ENCODE measurements around the gene UBA52. TPM values are rescaled to one million over a fixed set of nuclear protein-coding genes. Genes with fewer than 3 reads are reported as not detected.

UBA52 gene
- polyA plus RNA-seq, 3 donors, result 832 to 3,024 (median 896) TPM

GRCh38 chr19:18542941-18543813, 28.5 kb upstream of the UBA52 start, which contains the start of gene FKBP8:
TSS of gene FKBP8 (minus strand) at chr19:18543573. CDS start at chr19:18541970, 1,603 bp downstream.
- Histone ChIP-seq H3K4me1 (ENCODE audit: control insufficient read depth in 1 of 2, insufficient read depth in 2 of 2, low read length in 2 of 2) (peaks cover 21 to 26% of the 10 kb centered on the region in 2 donors), H3K27ac (ENCODE audit: low read depth in 1 of 2, low read length in 2 of 2) (peak within 1 kb of the TSS; percentile 72 to 82), H4K20me1 (ENCODE audit: insufficient read depth, low read length) (no peaks in the 10 kb centered on the region), H2AFZ (ENCODE audit: insufficient read depth, low read depth, low read length, poor library complexity, severe bottlenecking) (peak within 1 kb of the TSS; percentile 72), H3K9me3 (replicated peaks in 1 of 2; ENCODE audit: control insufficient read depth in 1 of 2, insufficient read depth in 1 of 2, low read length in 2 of 2) (no peaks in the 10 kb centered on the region), H3K36me3 (replicated peaks in 1 of 2; ENCODE audit: control insufficient read depth in 1 of 2, insufficient read depth in 2 of 2, low read length in 2 of 2) (peaks cover 23 to 34% of the 10 kb centered on the region in 2 donors), H3K27me3 (ENCODE audit: control insufficient read depth in 2 of 2, insufficient read depth in 2 of 2, low read length in 2 of 2) (no peaks in the 10 kb centered on the region), H3K79me2 (ENCODE audit: insufficient read depth, low read length) (peaks cover 16% of the 10 kb centered on the region), H3K9ac (ENCODE audit: insufficient read depth, low read length, poor library complexity, severe bottlenecking) (peak within 1 kb of the TSS; percentile 65), H3K4me2 (replicated peaks; ENCODE audit: extremely low read depth, low read length, poor library complexity, severe bottlenecking) (peak within 1 kb of the TSS; percentile 77), H3K4me3 (replicated peaks in 1 of 3; ENCODE audit: low read depth in 2 of 3, low read length in 3 of 3) (peak within 1 kb of the TSS; percentile 64 to 80 (median 65))
- TF ChIP-seq CTCF (IDR thresholded peaks at IDR 0.05), result no peak
- DNase-seq, result peak; percentile 84 to 89 (median 88)
- H3K4me3 Mint-ChIP-seq, result peak within 1 kb of the TSS; percentile 91
- H3K9me3 Mint-ChIP-seq, result no peaks in the 10 kb centered on the region
- H3K4me1 Mint-ChIP-seq, result peaks cover 30% of the 10 kb centered on the region
- H3K27me3 Mint-ChIP-seq (ENCODE audit: low read depth in 3 of 3), result peaks cover 0 to 5% (median 0%) of the 10 kb centered on the region in 3 donors
- peak within 1 kb of the TSS; percentile 93 to 98 (median 95) for H3K27ac Mint-ChIP-seq
- 0% methylated on average over 47 of the region's 86 CpGs for WGBS (ENCODE audit: insufficient coverage)
- intact Hi-C loops (cut with micrococcal nuclease), result loop anchor here in 1 of 2 donors (5.0 kb wide), 1 partner anchor 34 kb away; no protein-coding TSS in a partner anchor
- peaks cover 28 to 32% of the 10 kb centered on the region in 2 donors for H3K36me3 Mint-ChIP-seq

- Histone ChIP-seq H4K20me1 (ENCODE audit: insufficient read depth, low read length) (no peaks in the 10 kb centered on the region), H3K9me3 (replicated peaks in 1 of 2; ENCODE audit: control insufficient read depth in 1 of 2, insufficient read depth in 1 of 2, low read length in 2 of 2) (no peaks in the 10 kb centered on the region), H3K4me1 (ENCODE audit: control insufficient read depth in 1 of 2, insufficient read depth in 2 of 2, low read length in 2 of 2) (peaks cover 21 to 26% of the 10 kb centered on the region in 2 donors), H3K36me3 (replicated peaks in 1 of 2; ENCODE audit: control insufficient read depth in 1 of 2, insufficient read depth in 2 of 2, low read length in 2 of 2) (peaks cover 20 to 29% of the 10 kb centered on the region in 2 donors), H3K27ac (ENCODE audit: low read depth in 1 of 2, low read length in 2 of 2) (peak overlapping the region; percentile 72 to 82), H3K9ac (ENCODE audit: insufficient read depth, low read length, poor library complexity, severe bottlenecking) (peak overlapping the region; percentile 38), H3K4me3 (replicated peaks in 1 of 3; ENCODE audit: low read depth in 2 of 3, low read length in 3 of 3) (peak overlapping the region; percentile 55 to 80 (median 64)), H2AFZ (ENCODE audit: insufficient read depth, low read depth, low read length, poor library complexity, severe bottlenecking) (peak overlapping the region; percentile 72), H3K27me3 (ENCODE audit: control insufficient read depth in 2 of 2, insufficient read depth in 2 of 2, low read length in 2 of 2) (no peaks in the 10 kb centered on the region), H3K79me2 (ENCODE audit: insufficient read depth, low read length) (peaks cover 16% of the 10 kb centered on the region), H3K4me2 (replicated peaks; ENCODE audit: extremely low read depth, low read length, poor library complexity, severe bottlenecking) (peak overlapping the region; percentile 77)
- peaks cover 0 to 5% (median 0%) of the 10 kb centered on the region in 3 donors for H3K27me3 Mint-ChIP-seq (ENCODE audit: low read depth in 3 of 3)
- DNase-seq, result peak; percentile 85 to 87 (median 87)
- H3K4me3 Mint-ChIP-seq, result peak overlapping the region; percentile 91
- 0% methylated on average over 4 of the region's 12 CpGs for WGBS (ENCODE audit: insufficient coverage)
- H3K9me3 Mint-ChIP-seq, result no peaks in the 10 kb centered on the region
- H3K4me1 Mint-ChIP-seq, result peaks cover 30% of the 10 kb centered on the region
- intact Hi-C loops (cut with micrococcal nuclease), result loop anchor here in 1 of 2 donors (1.0 to 5.0 kb wide), 2 partner anchors 13 to 33 kb away; partner anchors contain the start of gene KXD1
- peaks cover 24 to 26% of the 10 kb centered on the region in 2 donors for H3K36me3 Mint-ChIP-seq
- no peak for TF ChIP-seq CTCF (IDR thresholded peaks at IDR 0.05)
- peak overlapping the region; percentile 93 to 98 (median 95) for H3K27ac Mint-ChIP-seq
Observed at GRCh38 chr19:18543814-18544475, 27.7 kb upstream of the UBA52 start.

Measured in CD14-positive monocyte (primary cell).